Measurements from ENCODE around the gene FIGN.

The FIGN gene

GRCh38 chr2:163773276-163773675, 37.5 kb upstream of the FIGN start:
- H3K9me2 ChIP-seq (ENCODE audit: low read depth, low read length), result no peaks in the 10 kb centered on the region
- H3K4me2 ChIP-seq (ENCODE audit: low read length), result no peak overlapping the region
- H3K27ac ChIP-seq (ENCODE audit: low read depth, low read length, poor library complexity, severe bottlenecking), result no peak overlapping the region
- no peaks in the 10 kb centered on the region for H3F3A ChIP-seq (ENCODE audit: insufficient read depth, low read length)
- TF ChIP-seq EZH2 (IDR thresholded peaks at IDR 0.05; ENCODE audit: borderline replicate concordance, low read length) (no peak), CTCF (IDR thresholded peaks at IDR 0.05; ENCODE audit: low read length) (no peak)
- H4K20me1 ChIP-seq (ENCODE audit: insufficient read depth, low read length), result no peaks in the 10 kb centered on the region
- H3K9ac ChIP-seq (ENCODE audit: low read length), result no peak overlapping the region
- no peaks in the 10 kb centered on the region for H3K36me3 ChIP-seq (ENCODE audit: insufficient read depth, low read length)
- H3K9me3 ChIP-seq (ENCODE audit: low read length), result no peaks in the 10 kb centered on the region
- no peaks in the 10 kb centered on the region for H3K27me3 ChIP-seq (ENCODE audit: insufficient read depth, low read length)
- no peak overlapping the region for H2AFZ ChIP-seq (ENCODE audit: low read length)
- no peaks in the 10 kb centered on the region for H3K79me2 ChIP-seq (ENCODE audit: insufficient read depth, low read length)
- no peaks in the 10 kb centered on the region for H3K4me1 ChIP-seq (ENCODE audit: insufficient read depth, low read length, severe bottlenecking)
- H3K4me3 ChIP-seq (ENCODE audit: low read depth, low read length, poor library complexity, severe bottlenecking), result no peak overlapping the region

GRCh38 chr2:163771596-163771995, 35.8 kb upstream of the FIGN start:
- H3K9me2 ChIP-seq (ENCODE audit: low read depth, low read length), result no peaks in the 10 kb centered on the region
- H3K4me2 ChIP-seq (ENCODE audit: low read length), result no peak overlapping the region
- no peaks in the 10 kb centered on the region for H3F3A ChIP-seq (ENCODE audit: insufficient read depth, low read length)
- H2AFZ ChIP-seq (ENCODE audit: low read length), result no peak overlapping the region
- no peak overlapping the region for H3K4me3 ChIP-seq (ENCODE audit: low read depth, low read length, poor library complexity, severe bottlenecking)
- no peaks in the 10 kb centered on the region for H3K9me3 ChIP-seq (ENCODE audit: low read length)
- no peak for TF ChIP-seq EZH2 (IDR thresholded peaks at IDR 0.05; ENCODE audit: borderline replicate concordance, low read length)
- no peak for TF ChIP-seq CTCF (IDR thresholded peaks at IDR 0.05; ENCODE audit: low read length)
- no peaks in the 10 kb centered on the region for H3K27me3 ChIP-seq (ENCODE audit: insufficient read depth, low read length)
- H3K36me3 ChIP-seq (ENCODE audit: insufficient read depth, low read length), result no peaks in the 10 kb centered on the region
- no peaks in the 10 kb centered on the region for H3K4me1 ChIP-seq (ENCODE audit: insufficient read depth, low read length, severe bottlenecking)
- H3K27ac ChIP-seq (ENCODE audit: low read depth, low read length, poor library complexity, severe bottlenecking), result no peak overlapping the region
- H4K20me1 ChIP-seq (ENCODE audit: insufficient read depth, low read length), result no peaks in the 10 kb centered on the region
- no peaks in the 10 kb centered on the region for H3K79me2 ChIP-seq (ENCODE audit: insufficient read depth, low read length)
- no peak overlapping the region for H3K9ac ChIP-seq (ENCODE audit: low read length)

- no peak overlapping the region for H3K27ac ChIP-seq (ENCODE audit: low read depth, low read length, poor library complexity, severe bottlenecking)
- no peaks in the 10 kb centered on the region for H3K36me3 ChIP-seq (ENCODE audit: insufficient read depth, low read length)
- H3K27me3 ChIP-seq (ENCODE audit: insufficient read depth, low read length), result no peaks in the 10 kb centered on the region
- no peaks in the 10 kb centered on the region for H3K9me2 ChIP-seq (ENCODE audit: low read depth, low read length)
- TF ChIP-seq EZH2 (IDR thresholded peaks at IDR 0.05; ENCODE audit: borderline replicate concordance, low read length) (no peak), CTCF (IDR thresholded peaks at IDR 0.05; ENCODE audit: low read length) (no peak)
- H3K9ac ChIP-seq (ENCODE audit: low read length), result no peak overlapping the region
- no peaks in the 10 kb centered on the region for H3F3A ChIP-seq (ENCODE audit: insufficient read depth, low read length)
- H2AFZ ChIP-seq (ENCODE audit: low read length), result no peak overlapping the region
- H3K4me2 ChIP-seq (ENCODE audit: low read length), result no peak overlapping the region
- H3K4me1 ChIP-seq (ENCODE audit: insufficient read depth, low read length, severe bottlenecking), result no peaks in the 10 kb centered on the region
- no peaks in the 10 kb centered on the region for H4K20me1 ChIP-seq (ENCODE audit: insufficient read depth, low read length)
- H3K79me2 ChIP-seq (ENCODE audit: insufficient read depth, low read length), result no peaks in the 10 kb centered on the region
- H3K4me3 ChIP-seq (ENCODE audit: low read depth, low read length, poor library complexity, severe bottlenecking), result no peak overlapping the region
- no peaks in the 10 kb centered on the region for H3K9me3 ChIP-seq (ENCODE audit: low read length)
Measured at GRCh38 chr2:163768881-163769695, 33.3 kb upstream of the FIGN start.
